HepG2 (cell line): ENCODE results near the gene STX1B. TPM values are rescaled to one million over a fixed set of nuclear protein-coding genes. Genes with fewer than 3 reads are reported as not detected.

ENCODE experiments used
- CCAR2 ChIP-seq: fragments of 200-400 bp; formaldehyde crosslinking; optimal IDR thresholded peaks from 2 replicates; pipeline ENCODE3; 2018; ENCODE audit warnings: low read depth, mild to moderate bottlenecking, low read length, moderate library complexity
- CREM ChIP-seq, 2 experiments: sonication (generic) in 1 of 2; formaldehyde crosslinking in 1 of 2; IDR thresholded peaks; 2 replicates each; pipeline versions ENCODE4 v1.4.0 to v1.6.1; 2016 to 2020; ENCODE audit warnings: antibody characterized with exemption in 1 of 2, mild to moderate bottlenecking in 1 of 2, missing genetic modification reagents in 1 of 2
- FOXK2 ChIP-seq: fragments of 450-650 bp; IDR thresholded peaks from 2 replicates; pipeline ENCODE4 v1.6.1; 2016
- GZF1 ChIP-seq: sonication (generic); formaldehyde crosslinking; IDR thresholded peaks from 2 replicates; pipeline ENCODE4 v1.5.1; 2020; ENCODE audit warnings: mild to moderate bottlenecking, missing genetic modification reagents
- HNF4G ChIP-seq, 2 experiments: sonication (generic) in 1 of 2; formaldehyde crosslinking in 1 of 2; IDR thresholded peaks; 2 replicates each; pipeline versions ENCODE4 v1.4.0 to v1.6.1; 2011 to 2020; ENCODE audit warnings: borderline replicate concordance in 2 of 2, low read depth in 2 of 2, mild to moderate bottlenecking in 2 of 2, low read length in 1 of 2, missing genetic modification reagents in 1 of 2, moderate library complexity in 1 of 2
- NRL ChIP-seq: sonication (generic); formaldehyde crosslinking; IDR thresholded peaks from 2 replicates; pipeline ENCODE4 v1.5.0; 2020; ENCODE audit warnings: missing genetic modification reagents, mild to moderate bottlenecking, moderate library complexity, borderline replicate concordance
- SCMH1 ChIP-seq: sonication (generic); formaldehyde crosslinking; IDR thresholded peaks from 2 replicates; pipeline ENCODE4 v1.9.0; 2021; ENCODE audit warnings: missing genetic modification reagents, mild to moderate bottlenecking, borderline replicate concordance
- SRY ChIP-seq: sonication (generic); formaldehyde crosslinking; IDR thresholded peaks from 2 replicates; pipeline ENCODE4 v1.8.0; 2022; ENCODE audit warnings: mild to moderate bottlenecking, missing genetic modification reagents
- TAF1 ChIP-seq: sonication (generic); formaldehyde crosslinking; IDR thresholded peaks from 2 replicates; pipeline ENCODE4 v1.4.0; 2020; ENCODE audit warnings: missing genetic modification reagents
- U2AF1 ChIP-seq: fragments of 200-400 bp; formaldehyde crosslinking; optimal IDR thresholded peaks from 2 replicates; pipeline ENCODE3; 2017; ENCODE audit warnings: mild to moderate bottlenecking, low read depth, low read length
- ZIK1 ChIP-seq: sonication (generic); formaldehyde crosslinking; IDR thresholded peaks from 2 replicates; pipeline ENCODE4 v1.5.0; 2020; ENCODE audit warnings: mild to moderate bottlenecking, low read depth, missing genetic modification reagents, borderline replicate concordance
- ZNF138 ChIP-seq: sonication (generic); formaldehyde crosslinking; IDR thresholded peaks from 2 replicates; pipeline ENCODE4 v1.5.0; 2020; ENCODE audit warnings: mild to moderate bottlenecking, low read depth, missing genetic modification reagents
- ZNF253 ChIP-seq: sonication (generic); formaldehyde crosslinking; IDR thresholded peaks from 2 replicates; pipeline ENCODE4 v1.8.0; 2022; ENCODE audit warnings: mild to moderate bottlenecking, missing genetic modification reagents, borderline replicate concordance
- ZNF331 ChIP-seq: sonication (generic); formaldehyde crosslinking; IDR thresholded peaks from 2 replicates; pipeline ENCODE4 v1.4.0; 2020; ENCODE audit warnings: missing genetic modification reagents
- ZNF343 ChIP-seq: sonication (generic); formaldehyde crosslinking; IDR thresholded peaks from 2 replicates; pipeline ENCODE4 v1.4.0; 2020; ENCODE audit warnings: mild to moderate bottlenecking, missing genetic modification reagents
- ZNF563 ChIP-seq: sonication (generic); formaldehyde crosslinking; IDR thresholded peaks from 2 replicates; pipeline ENCODE4 v1.8.0; 2022; ENCODE audit warnings: mild to moderate bottlenecking, moderate library complexity, missing genetic modification reagents
- polyA plus RNA-seq, 8 experiments: library from polyadenylated mRNA; depleted of rRNA in 3 of 8; stranded (reverse) in 7 of 8; unstranded in 1 of 8; fragments of >200 nt; fragmentation: Illumina TruSeq in 4 of 8; extraction: Trizol in 4 of 8; gene quantifications; 2 replicates each; pipeline versions ENCODE4 v1.2.1 to v1.2.3, GENCODE V29; 2011 to 2016; ENCODE audit warnings: low read depth in 4 of 8, missing spikeins in 1 of 8, mixed read lengths in 1 of 8; ENCODE audit not compliant: insufficient read depth in 1 of 8
- total RNA-seq, 5 experiments: library from RNA; depleted of rRNA; stranded (reverse); fragments of >200 nt; fragmentation: Illumina TruSeq; extraction: Trizol; gene quantifications; 2 replicates each; pipeline ENCODE4 v1.2.3, GENCODE V29; 2016; ENCODE audit warnings: low read depth in 1 of 5
- TF ChIP-seq, protein P1 (sequence below): sonication (generic); formaldehyde crosslinking; IDR thresholded peaks from 2 replicates; pipeline ENCODE4 v1.5.1; 2020; ENCODE audit warnings: missing genetic modification reagents, mild to moderate bottlenecking, borderline replicate concordance
- TF ChIP-seq, protein P2 (sequence below): IDR thresholded peaks from 2 replicates; pipeline ENCODE4 v1.6.1; 2018; ENCODE audit warnings: missing genetic modification reagents, mild to moderate bottlenecking, missing compliant biosample characterization
- TF ChIP-seq, protein P3 (sequence below): IDR thresholded peaks from 2 replicates; pipeline ENCODE4 v1.4.0; 2020; ENCODE audit warnings: mild to moderate bottlenecking, missing genetic modification reagents
- TF ChIP-seq, protein P4 (sequence below): IDR thresholded peaks from 2 replicates; pipeline ENCODE4 v1.6.1; 2018; ENCODE audit warnings: missing genetic modification reagents

STX1B gene
- total and polyA plus RNA-seq, 2 of the 13 experiments (the other 11 are each of a cell fraction or from before 2014, with no cell fraction given): 2.1 to 3.0 TPM

DNA sequence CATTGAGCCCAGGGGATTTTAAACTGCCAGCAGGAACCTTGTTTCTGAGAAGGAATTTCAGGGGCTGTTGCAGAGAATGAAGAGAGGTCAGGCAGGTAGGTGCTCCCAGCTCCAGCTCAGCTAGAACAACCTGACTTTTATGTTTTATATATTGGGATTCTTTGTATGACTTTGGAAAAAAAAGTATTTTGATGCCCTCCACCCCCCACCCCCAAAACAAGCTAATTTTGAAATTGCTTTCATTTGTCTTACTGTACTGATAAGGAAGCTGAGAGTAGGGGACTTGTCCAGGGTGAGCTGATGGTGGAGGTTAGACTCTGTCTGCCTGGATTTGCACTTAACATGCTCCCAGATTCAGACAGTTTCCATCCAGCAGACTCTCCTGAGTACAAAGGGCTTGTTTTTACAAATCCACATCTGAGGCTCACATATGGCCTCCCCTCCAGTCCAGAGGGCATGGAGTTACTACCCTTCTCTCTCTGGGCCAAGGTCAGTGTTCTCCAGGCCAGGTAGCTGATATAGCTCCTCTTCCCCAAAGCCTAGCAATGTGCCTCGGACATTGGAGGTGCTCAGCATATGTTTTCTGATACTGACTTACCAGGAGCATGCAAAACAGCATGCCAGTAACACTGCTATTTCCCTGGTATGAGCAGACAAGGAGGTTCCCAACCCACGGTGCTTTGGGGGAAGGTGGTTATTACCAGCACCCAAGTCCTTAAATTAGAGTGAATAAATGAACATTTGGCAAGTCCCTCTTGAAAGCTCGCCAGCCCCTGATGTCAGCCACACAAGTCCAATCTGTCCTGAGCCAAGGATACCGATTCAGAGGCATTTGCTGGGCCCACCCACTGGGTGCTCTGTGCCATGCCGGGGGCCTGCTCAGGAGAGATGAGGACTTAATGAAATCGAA is 11.3 kb downstream of the STX1B start (continued):
- TF ChIP-seq ZNF343 (CRISPR knock-in tag) (no peak), U2AF1 (no peak), FOXK2 (no peak), ZNF253 (no peak), ZNF138 (CRISPR knock-in tag) (no peak), HNF4G (IDR thresholded peaks at IDR 0.05; ENCODE audit: borderline replicate concordance, low read depth, low read length) (peak; percentile 97), HNF4G (CRISPR knock-in tag; IDR thresholded peaks at IDR 0.05; ENCODE audit: borderline replicate concordance, low read depth) (peak; percentile 95), GZF1 (CRISPR knock-in tag) (peak; percentile 35; the same call in 1 of the 2 replicates), SCMH1 (CRISPR knock-in tag) (no peak), CREM (IDR thresholded peaks at IDR 0.05) (peak; percentile 60; the same call in 1 of the 2 replicates), CREM (CRISPR knock-in tag; IDR thresholded peaks at IDR 0.05) (no peak), CCAR2 (no peak), ZIK1 (no peak; the same call in 1 of the 2 replicates), NRL (CRISPR knock-in tag) (no peak), ZNF331 (CRISPR knock-in tag) (peak; percentile 68; the same call in 1 of the 2 replicates), SRY (CRISPR knock-in tag) (no peak), TAF1 (CRISPR knock-in tag) (peak; percentile 49; the same call in 1 of the 2 replicates), ZNF563 (CRISPR knock-in tag) (no peak; the same call in 1 of the 2 replicates)
- TF ChIP-seq, protein P1, sequence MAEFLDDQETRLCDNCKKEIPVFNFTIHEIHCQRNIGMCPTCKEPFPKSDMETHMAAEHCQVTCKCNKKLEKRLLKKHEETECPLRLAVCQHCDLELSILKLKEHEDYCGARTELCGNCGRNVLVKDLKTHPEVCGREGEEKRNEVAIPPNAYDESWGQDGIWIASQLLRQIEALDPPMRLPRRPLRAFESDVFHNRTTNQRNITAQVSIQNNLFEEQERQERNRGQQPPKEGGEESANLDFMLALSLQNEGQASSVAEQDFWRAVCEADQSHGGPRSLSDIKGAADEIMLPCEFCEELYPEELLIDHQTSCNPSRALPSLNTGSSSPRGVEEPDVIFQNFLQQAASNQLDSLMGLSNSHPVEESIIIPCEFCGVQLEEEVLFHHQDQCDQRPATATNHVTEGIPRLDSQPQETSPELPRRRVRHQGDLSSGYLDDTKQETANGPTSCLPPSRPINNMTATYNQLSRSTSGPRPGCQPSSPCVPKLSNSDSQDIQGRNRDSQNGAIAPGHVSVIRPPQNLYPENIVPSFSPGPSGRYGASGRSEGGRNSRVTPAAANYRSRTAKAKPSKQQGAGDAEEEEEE (CRISPR knock-in tag): no peak
- TF ChIP-seq, protein P2, sequence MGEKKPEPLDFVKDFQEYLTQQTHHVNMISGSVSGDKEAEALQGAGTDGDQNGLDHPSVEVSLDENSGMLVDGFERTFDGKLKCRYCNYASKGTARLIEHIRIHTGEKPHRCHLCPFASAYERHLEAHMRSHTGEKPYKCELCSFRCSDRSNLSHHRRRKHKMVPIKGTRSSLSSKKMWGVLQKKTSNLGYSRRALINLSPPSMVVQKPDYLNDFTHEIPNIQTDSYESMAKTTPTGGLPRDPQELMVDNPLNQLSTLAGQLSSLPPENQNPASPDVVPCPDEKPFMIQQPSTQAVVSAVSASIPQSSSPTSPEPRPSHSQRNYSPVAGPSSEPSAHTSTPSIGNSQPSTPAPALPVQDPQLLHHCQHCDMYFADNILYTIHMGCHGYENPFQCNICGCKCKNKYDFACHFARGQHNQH: peak; percentile 59; the same call in 1 of the 2 replicates
- TF ChIP-seq, protein P3, sequence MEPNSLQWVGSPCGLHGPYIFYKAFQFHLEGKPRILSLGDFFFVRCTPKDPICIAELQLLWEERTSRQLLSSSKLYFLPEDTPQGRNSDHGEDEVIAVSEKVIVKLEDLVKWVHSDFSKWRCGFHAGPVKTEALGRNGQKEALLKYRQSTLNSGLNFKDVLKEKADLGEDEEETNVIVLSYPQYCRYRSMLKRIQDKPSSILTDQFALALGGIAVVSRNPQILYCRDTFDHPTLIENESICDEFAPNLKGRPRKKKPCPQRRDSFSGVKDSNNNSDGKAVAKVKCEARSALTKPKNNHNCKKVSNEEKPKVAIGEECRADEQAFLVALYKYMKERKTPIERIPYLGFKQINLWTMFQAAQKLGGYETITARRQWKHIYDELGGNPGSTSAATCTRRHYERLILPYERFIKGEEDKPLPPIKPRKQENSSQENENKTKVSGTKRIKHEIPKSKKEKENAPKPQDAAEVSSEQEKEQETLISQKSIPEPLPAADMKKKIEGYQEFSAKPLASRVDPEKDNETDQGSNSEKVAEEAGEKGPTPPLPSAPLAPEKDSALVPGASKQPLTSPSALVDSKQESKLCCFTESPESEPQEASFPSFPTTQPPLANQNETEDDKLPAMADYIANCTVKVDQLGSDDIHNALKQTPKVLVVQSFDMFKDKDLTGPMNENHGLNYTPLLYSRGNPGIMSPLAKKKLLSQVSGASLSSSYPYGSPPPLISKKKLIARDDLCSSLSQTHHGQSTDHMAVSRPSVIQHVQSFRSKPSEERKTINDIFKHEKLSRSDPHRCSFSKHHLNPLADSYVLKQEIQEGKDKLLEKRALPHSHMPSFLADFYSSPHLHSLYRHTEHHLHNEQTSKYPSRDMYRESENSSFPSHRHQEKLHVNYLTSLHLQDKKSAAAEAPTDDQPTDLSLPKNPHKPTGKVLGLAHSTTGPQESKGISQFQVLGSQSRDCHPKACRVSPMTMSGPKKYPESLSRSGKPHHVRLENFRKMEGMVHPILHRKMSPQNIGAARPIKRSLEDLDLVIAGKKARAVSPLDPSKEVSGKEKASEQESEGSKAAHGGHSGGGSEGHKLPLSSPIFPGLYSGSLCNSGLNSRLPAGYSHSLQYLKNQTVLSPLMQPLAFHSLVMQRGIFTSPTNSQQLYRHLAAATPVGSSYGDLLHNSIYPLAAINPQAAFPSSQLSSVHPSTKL (CRISPR knock-in tag): peak; percentile 81
- TF ChIP-seq, protein P4, sequence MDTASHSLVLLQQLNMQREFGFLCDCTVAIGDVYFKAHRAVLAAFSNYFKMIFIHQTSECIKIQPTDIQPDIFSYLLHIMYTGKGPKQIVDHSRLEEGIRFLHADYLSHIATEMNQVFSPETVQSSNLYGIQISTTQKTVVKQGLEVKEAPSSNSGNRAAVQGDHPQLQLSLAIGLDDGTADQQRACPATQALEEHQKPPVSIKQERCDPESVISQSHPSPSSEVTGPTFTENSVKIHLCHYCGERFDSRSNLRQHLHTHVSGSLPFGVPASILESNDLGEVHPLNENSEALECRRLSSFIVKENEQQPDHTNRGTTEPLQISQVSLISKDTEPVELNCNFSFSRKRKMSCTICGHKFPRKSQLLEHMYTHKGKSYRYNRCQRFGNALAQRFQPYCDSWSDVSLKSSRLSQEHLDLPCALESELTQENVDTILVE (CRISPR knock-in tag): no peak; the same call in 1 of the 2 replicates
